ENCODE measurements around the gene SRGAP3.

DNA sequence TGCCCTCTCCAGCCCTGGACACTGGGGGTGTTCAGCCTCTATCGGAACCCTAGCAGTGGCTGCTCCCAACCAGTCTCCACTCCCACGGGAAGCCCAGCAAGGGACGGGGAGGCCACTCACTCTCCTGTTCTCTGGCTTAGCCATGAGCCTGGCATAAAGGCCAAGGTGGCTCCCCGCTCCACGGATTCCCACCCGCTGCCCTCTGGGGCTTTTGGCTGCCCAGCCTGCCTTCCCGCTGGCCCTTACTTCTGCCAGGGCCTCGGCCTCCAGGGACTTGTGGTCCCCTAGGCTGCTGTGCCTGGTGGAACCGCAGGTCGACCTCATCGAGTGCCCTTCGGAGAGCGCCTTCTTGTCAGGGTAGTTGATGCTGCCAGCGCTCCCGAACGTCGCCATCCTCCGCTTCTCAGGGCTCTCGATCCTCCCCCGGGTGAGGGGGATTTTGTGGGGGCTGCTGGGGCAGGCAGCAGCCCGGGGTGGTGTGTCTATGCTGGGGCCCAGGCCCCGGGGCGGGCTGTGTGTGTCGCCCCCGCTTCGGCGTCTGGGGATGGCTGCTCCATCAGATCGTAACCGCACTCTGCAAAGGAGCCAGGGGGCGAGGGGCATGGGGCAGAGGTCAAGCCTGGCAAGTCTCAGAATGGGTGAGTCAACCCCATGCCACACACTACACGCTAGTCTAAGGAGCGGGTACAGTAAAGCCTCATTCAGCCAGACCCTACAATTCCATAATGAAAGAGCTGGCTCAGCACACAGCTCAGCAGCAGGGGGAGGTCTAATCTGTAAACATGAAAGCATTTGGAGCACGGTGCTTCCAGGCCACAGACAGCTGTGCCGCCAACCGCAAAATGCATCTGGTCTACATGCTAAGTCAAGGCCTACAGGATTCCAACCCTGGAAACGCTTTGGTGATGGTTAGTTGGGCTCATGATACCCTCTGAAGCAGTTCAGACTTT lies 258.9 kb downstream of the SRGAP3 start:
- no peak for TF ChIP-seq POLR2A (IDR thresholded peaks at IDR 0.05)
- TF ChIP-seq, protein P1, sequence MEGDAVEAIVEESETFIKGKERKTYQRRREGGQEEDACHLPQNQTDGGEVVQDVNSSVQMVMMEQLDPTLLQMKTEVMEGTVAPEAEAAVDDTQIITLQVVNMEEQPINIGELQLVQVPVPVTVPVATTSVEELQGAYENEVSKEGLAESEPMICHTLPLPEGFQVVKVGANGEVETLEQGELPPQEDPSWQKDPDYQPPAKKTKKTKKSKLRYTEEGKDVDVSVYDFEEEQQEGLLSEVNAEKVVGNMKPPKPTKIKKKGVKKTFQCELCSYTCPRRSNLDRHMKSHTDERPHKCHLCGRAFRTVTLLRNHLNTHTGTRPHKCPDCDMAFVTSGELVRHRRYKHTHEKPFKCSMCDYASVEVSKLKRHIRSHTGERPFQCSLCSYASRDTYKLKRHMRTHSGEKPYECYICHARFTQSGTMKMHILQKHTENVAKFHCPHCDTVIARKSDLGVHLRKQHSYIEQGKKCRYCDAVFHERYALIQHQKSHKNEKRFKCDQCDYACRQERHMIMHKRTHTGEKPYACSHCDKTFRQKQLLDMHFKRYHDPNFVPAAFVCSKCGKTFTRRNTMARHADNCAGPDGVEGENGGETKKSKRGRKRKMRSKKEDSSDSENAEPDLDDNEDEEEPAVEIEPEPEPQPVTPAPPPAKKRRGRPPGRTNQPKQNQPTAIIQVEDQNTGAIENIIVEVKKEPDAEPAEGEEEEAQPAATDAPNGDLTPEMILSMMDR (IDR thresholded peaks at IDR 0.05) = no peak
